ENCODE data around the gene FAM13A. TPM values are rescaled to one million over a fixed set of nuclear protein-coding genes. Genes with fewer than 3 reads are reported as not detected.

The FAM13A gene
- total and polyA plus RNA-seq, 2 donors (not counting 1 experiment from before 2014, with no cell fraction given), result 0.51 to 2.1 TPM

- Mint-ChIP-seq H3K4me3 (no peak overlapping the region), H3K4me1 (no peaks in the 10 kb centered on the region), H3K9me3 (ENCODE audit: insufficient read depth) (no peaks in the 10 kb centered on the region), H3K27ac (no peak overlapping the region), H3K27me3 (peaks cover 6% of the 10 kb centered on the region)
- TF ChIP-seq CTCF (IDR thresholded peaks at IDR 0.05) (no peak), EZH2 (IDR thresholded peaks at IDR 0.05; ENCODE audit: borderline replicate concordance, insufficient read depth, low read depth, low read length, poor library complexity, severe bottlenecking) (no peak)
- WGBS (ENCODE audit: insufficient coverage), result no CpG with 5 or more reads among the region's 1 CpG
- no peak overlapping the region for H3K4me3 ChIP-seq (ENCODE audit: control extremely low read depth in 1 of 5, extremely low read depth in 1 of 5, insufficient read depth in 1 of 5, low read depth in 2 of 5, low read length in 4 of 5)
- H3K79me2 ChIP-seq (ENCODE audit: control insufficient read depth, insufficient read depth, low read length), result no peaks in the 10 kb centered on the region
- no peak overlapping the region for H3K9ac ChIP-seq (ENCODE audit: low read length)
- no peaks in the 10 kb centered on the region for H3K9me3 ChIP-seq (ENCODE audit: control extremely low read depth in 1 of 3, control insufficient read depth in 2 of 3, insufficient read depth in 1 of 3, low read length in 2 of 3)
- no peaks in the 10 kb centered on the region for H3K4me1 ChIP-seq (ENCODE audit: control insufficient read depth in 2 of 2, insufficient read depth in 2 of 2, low read length in 2 of 2)
- no peaks in the 10 kb centered on the region for H3K36me3 ChIP-seq (replicated peaks in 1 of 2; ENCODE audit: control extremely low read depth in 1 of 2, control insufficient read depth in 1 of 2, extremely low read depth in 1 of 2, insufficient read depth in 2 of 2, low read length in 1 of 2)
- no peak overlapping the region for H3K27ac ChIP-seq (ENCODE audit: low read length in 2 of 2)
- no peaks in the 10 kb centered on the region for H3K27me3 ChIP-seq (replicated peaks in 1 of 4; ENCODE audit: control extremely low read depth in 1 of 4, control insufficient read depth in 3 of 4, insufficient read depth in 4 of 4, low read length in 3 of 4)
- intact Hi-C loops (cut with micrococcal nuclease), result no loop called here
- no peaks in the 10 kb centered on the region for H4K20me1 ChIP-seq (ENCODE audit: control insufficient read depth, insufficient read depth, low read length, poor library complexity, severe bottlenecking)
- ChIA-PET CTCF (no interaction called here), POLR2A (no interaction called here)
- H3K4me2 ChIP-seq (replicated peaks; ENCODE audit: low read depth, low read length, poor library complexity, severe bottlenecking), result no peak overlapping the region
- ATAC-seq (ENCODE audit: low read depth) (no peak), DNase-seq (no peak)
- no peak overlapping the region for H2AFZ ChIP-seq (ENCODE audit: insufficient read depth, low read depth, low read length, poor library complexity, severe bottlenecking)
Observed at GRCh38 chr4:88786011-88786410, 271.0 kb downstream of the FAM13A start.

- no peaks in the 10 kb centered on the region for H4K20me1 ChIP-seq (ENCODE audit: control insufficient read depth, insufficient read depth, low read length, poor library complexity, severe bottlenecking)
- no peak overlapping the region for H3K4me2 ChIP-seq (replicated peaks; ENCODE audit: low read depth, low read length, poor library complexity, severe bottlenecking)
- H3K4me1 ChIP-seq (ENCODE audit: control insufficient read depth in 2 of 2, insufficient read depth in 2 of 2, low read length in 2 of 2), result no peaks in the 10 kb centered on the region
- no peak overlapping the region for H3K27ac Mint-ChIP-seq
- intact Hi-C loops (cut with micrococcal nuclease), result no loop called here
- POLR2A ChIA-PET, result no interaction called here
- no peaks in the 10 kb centered on the region for H3K79me2 ChIP-seq (ENCODE audit: control insufficient read depth, insufficient read depth, low read length)
- no peak overlapping the region for H3K27ac ChIP-seq (ENCODE audit: low read length in 2 of 2)
- CTCF ChIA-PET, result interaction anchor here (1.2 kb wide), 1 partner anchor 241 kb away, joined by 3 read pairs; no protein-coding TSS in a partner anchor
- no peak overlapping the region for H3K4me3 ChIP-seq (ENCODE audit: control extremely low read depth in 1 of 5, extremely low read depth in 1 of 5, insufficient read depth in 1 of 5, low read depth in 2 of 5, low read length in 4 of 5)
- no peak overlapping the region for H3K4me3 Mint-ChIP-seq
- no peaks in the 10 kb centered on the region for H3K27me3 ChIP-seq (replicated peaks in 1 of 4; ENCODE audit: control extremely low read depth in 1 of 4, control insufficient read depth in 3 of 4, insufficient read depth in 4 of 4, low read length in 3 of 4)
- H3K9me3 ChIP-seq (ENCODE audit: control extremely low read depth in 1 of 3, control insufficient read depth in 2 of 3, insufficient read depth in 1 of 3, low read length in 2 of 3), result no peaks in the 10 kb centered on the region
- ATAC-seq (ENCODE audit: low read depth) (no peak), DNase-seq (no peak)
- H3K4me1 Mint-ChIP-seq, result no peaks in the 10 kb centered on the region
- TF ChIP-seq EZH2 (IDR thresholded peaks at IDR 0.05; ENCODE audit: borderline replicate concordance, insufficient read depth, low read depth, low read length, poor library complexity, severe bottlenecking) (no peak), CTCF (IDR thresholded peaks at IDR 0.05) (no peak)
- no peak overlapping the region for H3K9ac ChIP-seq (ENCODE audit: low read length)
- no peaks in the 10 kb centered on the region for H3K9me3 Mint-ChIP-seq (ENCODE audit: insufficient read depth)
- no peak overlapping the region for H2AFZ ChIP-seq (ENCODE audit: insufficient read depth, low read depth, low read length, poor library complexity, severe bottlenecking)
- WGBS (ENCODE audit: insufficient coverage), result no CpG with 5 or more reads among the region's 1 CpG
- H3K27me3 Mint-ChIP-seq, result no peaks in the 10 kb centered on the region
- H3K36me3 ChIP-seq (replicated peaks in 1 of 2; ENCODE audit: control extremely low read depth in 1 of 2, control insufficient read depth in 1 of 2, extremely low read depth in 1 of 2, insufficient read depth in 2 of 2, low read length in 1 of 2), result no peaks in the 10 kb centered on the region
Observed at GRCh38 chr4:88780389-88780788, 276.6 kb downstream of the FAM13A start.
